Caki2 (cell line): ENCODE data around the gene FGFRL1. TPM values are rescaled to one million over a fixed set of nuclear protein-coding genes. Genes with fewer than 3 reads are reported as not detected.
"Not testable (repeated sequence)": the region's sequence is repeated elsewhere in the genome, so short reads cannot be mapped to it uniquely, and the experiment has no call there.

Source experiments
- DNase-seq: peaks from one replicate; pipeline ENCODE4 v3.0.0-alpha.2; 2015; ENCODE audit warnings: low read depth
- in situ Hi-C: cut with HindIII; loops from 2 replicates; pipeline ENCODE4 v1.10.0; 2016; ENCODE audit warnings: low sequenced_read_pairs, low pct_unique_long_range_greater_than_20kb, mixed read lengths
- total RNA-seq: library from RNA; depleted of rRNA; stranded (reverse); fragments of >200 nt; shearing (Covaris generic); gene quantifications from 2 replicates; pipeline ENCODE4 v1.2.3, GENCODE V29; 2014; ENCODE audit warnings: low replicate concordance

FGFRL1 gene
- total RNA-seq, 1 experiment from 2014 or later = 70.9 TPM

GRCh38 chr4:1053891-1054290 is 42.5 kb downstream of the FGFRL1 start:
- DNase-seq, in situ Hi-C loops: not testable (repeated sequence)

GRCh38 chr4:1054696-1055242 is 43.3 kb downstream of the FGFRL1 start:
- in situ Hi-C loops, DNase-seq: not testable (repeated sequence)

- in situ Hi-C loops, DNase-seq: not testable (repeated sequence)
Measured at GRCh38 chr4:1055243-1055701, 43.8 kb downstream of the FGFRL1 start.

GRCh38 chr4:1055721-1056590 is 44.5 kb downstream of the FGFRL1 start:
- DNase-seq = no peak
- in situ Hi-C loops = no loop called here

GRCh38 chr4:1056671-1057402 is 45.4 kb downstream of the FGFRL1 start:
- in situ Hi-C loops = no loop called here
- no peak for DNase-seq

GRCh38 chr4:1057403-1057745 is 45.9 kb downstream of the FGFRL1 start:
- no peak for DNase-seq
- in situ Hi-C loops = no loop called here

- no peak for DNase-seq
- in situ Hi-C loops = no loop called here
Measured at GRCh38 chr4:1058198-1058996, 47.0 kb downstream of the FGFRL1 start.

- no peak for DNase-seq
- in situ Hi-C loops = no loop called here
Measured at GRCh38 chr4:1058997-1059665, 47.7 kb downstream of the FGFRL1 start.

GRCh38 chr4:1060121-1060520 is 48.7 kb downstream of the FGFRL1 start:
- DNase-seq = no peak
- in situ Hi-C loops = no loop called here

- in situ Hi-C loops = no loop called here
- no peak for DNase-seq
Measured at GRCh38 chr4:1060621-1061020, 49.2 kb downstream of the FGFRL1 start.

- in situ Hi-C loops = no loop called here
- no peak for DNase-seq
Measured at GRCh38 chr4:1061056-1061700, 49.8 kb downstream of the FGFRL1 start.

GRCh38 chr4:1061760-1062159 is 50.3 kb downstream of the FGFRL1 start:
- in situ Hi-C loops = no loop called here
- no peak for DNase-seq

- in situ Hi-C loops = no loop called here
- DNase-seq = no peak
Measured at GRCh38 chr4:1062419-1062818, 51.0 kb downstream of the FGFRL1 start.

- no peak for DNase-seq
- in situ Hi-C loops = no loop called here
Measured at GRCh38 chr4:1065732-1066131, 54.3 kb downstream of the FGFRL1 start.

GRCh38 chr4:1069394-1069793 is 58.0 kb downstream of the FGFRL1 start:
- no peak for DNase-seq
- in situ Hi-C loops = no loop called here

- DNase-seq = peak; percentile 32
- in situ Hi-C loops = no loop called here
Measured at GRCh38 chr4:1072830-1073446, 61.5 kb downstream of the FGFRL1 start.

GRCh38 chr4:1074077-1074476 is 62.7 kb downstream of the FGFRL1 start:
- in situ Hi-C loops = no loop called here

More at GRCh38 chr4:1074077-1074476, 62.7 kb downstream of the FGFRL1 start:
- DNase-seq = no peak
